IMR-90 (cell line): ENCODE measurements around the gene SLC35E2B. TPM values are rescaled to one million over a fixed set of nuclear protein-coding genes. Genes with fewer than 3 reads are reported as not detected.
A peak's percentile ranks its signal among the peaks of the same experiment; 100 is the strongest.
"Not testable (repeated sequence)": the region's sequence is repeated elsewhere in the genome, so short reads cannot be mapped to it uniquely, and the experiment has no call there.

Experiments
- ATAC-seq: fragments of 200-7000 bp; cut with Tn5 transposase; 2 replicates; pipeline ENCODE4 v1.9.1; 2020; ENCODE audit warnings: low read depth, mild to moderate bottlenecking, moderate library complexity
- BruUV-seq: library from RNA; stranded (reverse); fragments of 400-500 nt; replicated peaks from 2 replicates; lab custom pipeline; 2021; lab: Mats Ljungman, UMichigan
- CTCF ChIA-PET: fragments of 300-600 bp; formaldehyde crosslinking; extraction: SDS; loops from one replicate; lab custom pipeline; 2021; ENCODE audit warnings: antibody characterized with exemption; lab: Yijun Ruan, JAX
- POLR2A ChIA-PET: fragments of 300-600 bp; sonication (Branson Sonifier 250); formaldehyde crosslinking; loops from one replicate; lab custom pipeline; 2022; ENCODE audit warnings: antibody characterized with exemption; ENCODE audit not compliant: unreplicated experiment; lab: Charles Lee
- DNase-seq: peaks from one replicate; pipeline ENCODE4 v3.0.0; 2013
- H2AFZ ChIP-seq: replicated peaks from 2 replicates; pipeline ENCODE3; 2013; ENCODE audit warnings: low read length, mild to moderate bottlenecking; ENCODE audit not compliant: poor library complexity
- H2AK5ac ChIP-seq: 2 replicates; pipeline ENCODE4 v1.6.1; 2013; ENCODE audit warnings: low read depth, low read length, inconsistent platforms
- H2AK9ac ChIP-seq: replicated peaks from 2 replicates; pipeline ENCODE3; 2013; ENCODE audit warnings: mild to moderate bottlenecking, low read depth, low read length, moderate library complexity; ENCODE audit not compliant: poor library complexity
- H2BK120ac ChIP-seq: 2 replicates; pipeline ENCODE4 v1.6.1; 2013; ENCODE audit warnings: low read depth, low read length, inconsistent platforms
- H2BK15ac ChIP-seq: 3 replicates; pipeline ENCODE4 v1.6.1; 2013; ENCODE audit warnings: low read depth, low read length, inconsistent platforms
- H2BK20ac ChIP-seq: 2 replicates; pipeline ENCODE4 v1.6.1; 2013; ENCODE audit warnings: low read depth, mild to moderate bottlenecking, inconsistent platforms, low read length, moderate library complexity
- H2BK5ac ChIP-seq: 2 replicates; pipeline ENCODE4 v1.6.1; 2013; ENCODE audit warnings: mild to moderate bottlenecking, low read depth, low read length, inconsistent platforms; ENCODE audit not compliant: poor library complexity, severe bottlenecking
- H3K14ac ChIP-seq: replicated peaks from 2 replicates; pipeline ENCODE4 v1.6.1; 2013; ENCODE audit warnings: low read depth, low read length, inconsistent platforms
- H3K18ac ChIP-seq: 2 replicates; pipeline ENCODE4 v1.6.1; 2013; ENCODE audit warnings: low read depth, low read length, control low read depth
- H3K23ac ChIP-seq: 2 replicates; pipeline ENCODE4 v1.6.1; 2013; ENCODE audit warnings: low read depth, low read length, inconsistent platforms
- H3K27ac ChIP-seq: 2 replicates; pipeline ENCODE4 v1.5.1; 2013; ENCODE audit warnings: mild to moderate bottlenecking, control low read depth, low read length; ENCODE audit not compliant: insufficient read depth
- H3K27me3 ChIP-seq: 2 replicates; pipeline ENCODE4 v1.6.1; 2013; ENCODE audit warnings: low read length; ENCODE audit not compliant: control insufficient read depth, insufficient read depth
- H3K36me3 ChIP-seq: 2 replicates; pipeline ENCODE4 v1.6.1; 2013; ENCODE audit warnings: low read length, mixed read lengths; ENCODE audit not compliant: control insufficient read depth, insufficient read depth
- H3K4ac ChIP-seq: 2 replicates; pipeline ENCODE4 v1.6.1; 2013; ENCODE audit warnings: low read depth, low read length, inconsistent platforms
- H3K4me1 ChIP-seq: 2 replicates; pipeline ENCODE4 v1.6.1; 2013; ENCODE audit warnings: low read length, mixed read lengths; ENCODE audit not compliant: control insufficient read depth, insufficient read depth
- H3K4me2 ChIP-seq: 2 replicates; pipeline ENCODE4 v1.6.1; 2013; ENCODE audit warnings: low read depth, mild to moderate bottlenecking, control low read depth, low read length, moderate library complexity
- H3K4me3 ChIP-seq: 2 replicates; pipeline ENCODE4 v1.5.1; 2013; ENCODE audit warnings: low read depth, mild to moderate bottlenecking, control low read depth, low read length, moderate library complexity; ENCODE audit not compliant: insufficient read depth
- H3K56ac ChIP-seq: 2 replicates; pipeline ENCODE4 v1.6.1; 2013; ENCODE audit warnings: low read length, inconsistent platforms; ENCODE audit not compliant: insufficient read depth; ENCODE audit errors: extremely low read depth
- H3K79me1 ChIP-seq, 2 experiments: 2 replicates each; pipeline ENCODE4 v1.6.1; 2013; ENCODE audit warnings: low read length in 2 of 2, inconsistent platforms in 1 of 2, low read depth in 1 of 2
- H3K9ac ChIP-seq: 2 replicates; pipeline ENCODE4 v1.6.1; 2013; ENCODE audit warnings: low read depth, low read length, control low read depth
- H3K9me1 ChIP-seq: 2 replicates; pipeline ENCODE4 v1.6.1; 2013; ENCODE audit warnings: low read length, inconsistent platforms; ENCODE audit not compliant: insufficient read depth
- H3K9me3 ChIP-seq: 2 replicates; pipeline ENCODE4 v1.6.1; 2013; ENCODE audit warnings: low read length; ENCODE audit not compliant: control insufficient read depth, insufficient read depth
- H4K20me1 ChIP-seq: 2 replicates; pipeline ENCODE4 v1.6.1; 2013; ENCODE audit warnings: low read length, inconsistent platforms; ENCODE audit not compliant: insufficient read depth
- H4K5ac ChIP-seq: 2 replicates; pipeline ENCODE4 v1.6.1; 2013; ENCODE audit warnings: mild to moderate bottlenecking, low read depth, low read length, control low read depth
- H4K8ac ChIP-seq, 2 experiments: 2 replicates each; pipeline ENCODE4 v1.6.1; 2013; ENCODE audit warnings: low read depth in 2 of 2, low read length in 2 of 2, control low read depth in 1 of 2, inconsistent platforms in 1 of 2
- H4K91ac ChIP-seq: 2 replicates; pipeline ENCODE4 v1.6.1; 2013; ENCODE audit warnings: low read depth, low read length, inconsistent platforms; ENCODE audit not compliant: insufficient read depth
- CEBPB ChIP-seq: IDR thresholded peaks from 2 replicates; pipeline ENCODE4 v1.6.1; 2012; ENCODE audit warnings: low read depth, low read length, improper control_type of control experiment
- CTCF ChIP-seq: conservative IDR thresholded peaks from 2 replicates; pipeline ENCODE4 v1.5.1; 2012; ENCODE audit warnings: mild to moderate bottlenecking, low read depth, low read length, improper control_type of control experiment
- POLR2A ChIP-seq: IDR thresholded peaks from 2 replicates; pipeline ENCODE4 v1.6.1; 2012; ENCODE audit warnings: mild to moderate bottlenecking, low read depth, low read length
- WGBS, 2 experiments: methylation state at CpG; one replicate each; pipeline versions ENCODE4 v1.1.5 to v1.1.7; 2013; ENCODE audit warnings: missing lambda C conversion rate in 2 of 2; ENCODE audit not compliant: insufficient read length in 1 of 2; ENCODE audit errors: extremely low coverage in 2 of 2; 5-methylcytosine and 5-hydroxymethylcytosine counted together
- dilution Hi-C: fragments of 300-500 bp; cut with HindIII; formaldehyde crosslinking; loops from one replicate; pipeline ENCODE4 v1.14.3; 2018; ENCODE audit warnings: low sequenced_read_pairs; ENCODE audit not compliant: unreplicated experiment
- in situ Hi-C: fragments of 300-500 bp; cut with MboI; formaldehyde crosslinking; loops from 3 replicates; pipeline ENCODE4 v1.14.3; 2019; ENCODE audit warnings: low sequenced_read_pairs, inconsistent platforms, mixed read lengths
- intact Hi-C: fragments of 100-400 bp; cut with micrococcal nuclease; formaldehyde crosslinking; loops from 2 replicates; pipeline ENCODE4 v1.10.0; 2022
- polyA plus RNA-seq, 3 experiments: library from polyadenylated mRNA; depleted of rRNA; stranded (reverse); fragments of >200 nt; gene quantifications; 2 replicates each; pipeline ENCODE4 v1.2.3, GENCODE V29; 2012; ENCODE audit warnings: low replicate concordance in 1 of 3
- total RNA-seq: library from RNA; depleted of rRNA; stranded (reverse); fragments of >200 nt; gene quantifications from 2 replicates; pipeline ENCODE4 v1.2.3, GENCODE V29; 2012

Gene SLC35E2B
- total and polyA plus RNA-seq, 2 of the 4 experiments (the other 2 are of a cell fraction), result 14.9 to 30.2 TPM

- H3K36me3 ChIP-seq, result peaks cover 21% of the 10 kb centered on the region
- peak within 1 kb of the TSS; percentile 87 for H4K5ac ChIP-seq
- peak within 1 kb of the TSS; percentile 82 for H2AK9ac ChIP-seq
- H2BK5ac ChIP-seq, result peak within 1 kb of the TSS; percentile 99
- H3K4me2 ChIP-seq, result peak within 1 kb of the TSS; percentile 34
- H3K23ac ChIP-seq, result peak within 1 kb of the TSS; percentile 98; the same call in 1 of the 2 replicates
- H3K9ac ChIP-seq, result peak within 1 kb of the TSS; percentile 90
- peak within 1 kb of the TSS; percentile 69 to 100 for H4K8ac ChIP-seq
- CTCF ChIA-PET, result interaction anchor here (0.6 kb wide), 1 partner anchor 284 kb away, joined by 4 read pairs; the partner anchor contains the start of gene AURKAIP1
- H3K79me1 ChIP-seq, BruUV-seq, H3K27me3 ChIP-seq, H3K9me1 ChIP-seq, H3K4me1 ChIP-seq, H3K9me3 ChIP-seq, dilution Hi-C loops, in situ Hi-C loops, H4K20me1 ChIP-seq, POLR2A ChIA-PET: not testable (repeated sequence)
- H2BK15ac ChIP-seq, result peak within 1 kb of the TSS; percentile 87; the same call in 1 of the 3 replicates
- 0% methylated on average over 26 of the region's 96 CpGs; no CpG with 5 or more reads in 1 of the 2 experiments for WGBS, 2 experiments
- peak within 1 kb of the TSS; percentile 97 for H2AFZ ChIP-seq
- TF ChIP-seq POLR2A (peak; percentile 55; the same call in 1 of the 2 replicates), CEBPB (0 out of 2 replicates have a peak, but pooled peaks have one; percentile 20), CTCF (peak; percentile 10; the same call in 1 of the 2 replicates)
- H4K91ac ChIP-seq, result peak within 1 kb of the TSS; percentile 100
- H2BK20ac ChIP-seq, result peak within 1 kb of the TSS; percentile 84; the same call in 1 of the 2 replicates
- H2AK5ac ChIP-seq, result peak within 1 kb of the TSS; percentile 50; the same call in 1 of the 2 replicates
- H3K56ac ChIP-seq, result peak within 1 kb of the TSS; percentile 99
- peak within 1 kb of the TSS; percentile 57 for H3K4me3 ChIP-seq
- peak within 1 kb of the TSS; percentile 68 for H3K18ac ChIP-seq
- DNase-seq (peak; percentile 97), ATAC-seq (peak; percentile 93)
- H3K27ac ChIP-seq, result peak within 1 kb of the TSS; percentile 97
- H3K4ac ChIP-seq, result peak within 1 kb of the TSS; percentile 90
- H2BK120ac ChIP-seq, result peak within 1 kb of the TSS; percentile 93
- H3K14ac ChIP-seq, result peak within 1 kb of the TSS; percentile 99; the same call in 1 of the 2 replicates
- intact Hi-C loops, result loop anchor here (2.0 to 5.0 kb wide), 2 partner anchors 44 to 82 kb away; partner anchors contain the start of gene MIB2
Measured at GRCh38 chr1:1658583-1659549, 33.7 kb downstream of the SLC35E2B start, which contains the start of gene CDK11B. Gene CDK11B, minus strand, starts transcription at chr1:1659004. Its CDS starts 1,519 bp downstream, at chr1:1657485.

GRCh38 chr1:1648265-1648664, 44.3 kb downstream of the SLC35E2B start:
- WGBS, 2 experiments, result 83% methylated on average over 4 of the region's 11 CpGs; no CpG with 5 or more reads in 1 of the 2 experiments
- POLR2A ChIA-PET, H4K20me1 ChIP-seq: not testable (repeated sequence)

More at GRCh38 chr1:1648265-1648664, 44.3 kb downstream of the SLC35E2B start:
- H2AK9ac ChIP-seq, H3K9me3 ChIP-seq, H3K27ac ChIP-seq, H2AK5ac ChIP-seq, H2BK15ac ChIP-seq, H2BK20ac ChIP-seq, H2BK120ac ChIP-seq, H3K4ac ChIP-seq, H4K5ac ChIP-seq, H3K79me1 ChIP-seq, H3K56ac ChIP-seq, intact Hi-C loops, H3K9me1 ChIP-seq, H3K9ac ChIP-seq, H3K18ac ChIP-seq, CTCF ChIA-PET, H3K27me3 ChIP-seq, H2BK5ac ChIP-seq, in situ Hi-C loops, ATAC-seq, H3K23ac ChIP-seq, dilution Hi-C loops, H4K91ac ChIP-seq, H3K4me3 ChIP-seq, H3K4me2 ChIP-seq, BruUV-seq, H4K8ac ChIP-seq, DNase-seq, H2AFZ ChIP-seq, H3K4me1 ChIP-seq, H3K14ac ChIP-seq: not testable (repeated sequence)
- H3K36me3 ChIP-seq, result peaks cover 33% of the 10 kb centered on the region
